GM21619 (cell line): ENCODE measurements around the gene CTBP2.
"Not testable (repeated sequence)": the region's sequence is repeated elsewhere in the genome, so short reads cannot be mapped to it uniquely, and the experiment has no call there.

ENCODE experiments used
- ATAC-seq: cut with Tn5 transposase; IDR thresholded peaks from one replicate; pipeline ENCODE4 v1.9.1; 2021; ENCODE audit not compliant: unreplicated experiment

Gene CTBP2

GRCh38 chr10:125089469-125089868 is 70.9 kb downstream of the CTBP2 start:
- ATAC-seq, result no peak

GRCh38 chr10:125087897-125088215 is 72.5 kb downstream of the CTBP2 start:
- ATAC-seq, result no peak

GRCh38 chr10:125087191-125087896 is 73.0 kb downstream of the CTBP2 start:
- no peak for ATAC-seq

GRCh38 chr10:125086691-125087090 is 73.7 kb downstream of the CTBP2 start:
- ATAC-seq, result no peak

GRCh38 chr10:125085258-125086054 is 74.9 kb downstream of the CTBP2 start:
- ATAC-seq, result no peak

GRCh38 chr10:125084614-125085257 is 75.6 kb downstream of the CTBP2 start:
- no peak for ATAC-seq

- no peak for ATAC-seq
These were observed 76.2 kb downstream of the CTBP2 start for GRCh38 chr10:125084191-125084613.

GRCh38 chr10:125083576-125083920 is 76.8 kb downstream of the CTBP2 start:
- ATAC-seq, result no peak

GRCh38 chr10:125082881-125083575 is 77.3 kb downstream of the CTBP2 start:
- ATAC-seq, result no peak

GRCh38 chr10:125082471-125082870 is 77.9 kb downstream of the CTBP2 start:
- not testable (repeated sequence) for ATAC-seq

- ATAC-seq, result no peak
These were observed 78.4 kb downstream of the CTBP2 start for GRCh38 chr10:125081931-125082330.

- ATAC-seq, result no peak
These were observed 79.4 kb downstream of the CTBP2 start for GRCh38 chr10:125080984-125081383.

- ATAC-seq, result no peak
These were observed 80.1 kb downstream of the CTBP2 start for GRCh38 chr10:125080296-125080695.

GRCh38 chr10:125079091-125079600 is 81.2 kb downstream of the CTBP2 start:
- ATAC-seq, result no peak

- ATAC-seq, result no peak
These were observed 83.3 kb downstream of the CTBP2 start for GRCh38 chr10:125076891-125077541.

GRCh38 chr10:125076121-125076825 is 84.1 kb downstream of the CTBP2 start:
- no peak for ATAC-seq

- ATAC-seq, result no peak
These were observed 86.4 kb downstream of the CTBP2 start for GRCh38 chr10:125073996-125074395.

GRCh38 chr10:125072794-125073193 is 87.6 kb downstream of the CTBP2 start:
- ATAC-seq, result no peak

- ATAC-seq, result no peak
These were observed 89.4 kb downstream of the CTBP2 start for GRCh38 chr10:125071008-125071407.

GRCh38 chr10:125068406-125068805 is 92.0 kb downstream of the CTBP2 start:
- no peak for ATAC-seq
